Transverse colon (tissue), 3 donors: Measurements from ENCODE around the gene CCDC81.

Experiments
- POLR2A ChIP-seq: fragments of 450-650 bp; IDR thresholded peaks from one replicate; pipeline ENCODE4 v1.6.1; 2016; ENCODE audit warnings: antibody characterized with exemption, mild to moderate bottlenecking, moderate library complexity
- TF ChIP-seq, protein P1 (sequence below), 5 experiments: fragments of 200-600 bp in 3 of 5; fragments of 450-650 bp in 2 of 5; sonication (generic) in 3 of 5; IDR thresholded peaks; 1 replicate in 2 of 5; 2 replicates in 3 of 5; pipeline ENCODE4 v1.5.1; 2016 to 2017; ENCODE audit warnings: antibody characterized with exemption in 5 of 5, inconsistent platforms in 3 of 5, mild to moderate bottlenecking in 2 of 5, moderate library complexity in 1 of 5

GRCh38 chr11:86395061-86395551 is 20.4 kb downstream of the CCDC81 start:
- TF ChIP-seq, protein P1, sequence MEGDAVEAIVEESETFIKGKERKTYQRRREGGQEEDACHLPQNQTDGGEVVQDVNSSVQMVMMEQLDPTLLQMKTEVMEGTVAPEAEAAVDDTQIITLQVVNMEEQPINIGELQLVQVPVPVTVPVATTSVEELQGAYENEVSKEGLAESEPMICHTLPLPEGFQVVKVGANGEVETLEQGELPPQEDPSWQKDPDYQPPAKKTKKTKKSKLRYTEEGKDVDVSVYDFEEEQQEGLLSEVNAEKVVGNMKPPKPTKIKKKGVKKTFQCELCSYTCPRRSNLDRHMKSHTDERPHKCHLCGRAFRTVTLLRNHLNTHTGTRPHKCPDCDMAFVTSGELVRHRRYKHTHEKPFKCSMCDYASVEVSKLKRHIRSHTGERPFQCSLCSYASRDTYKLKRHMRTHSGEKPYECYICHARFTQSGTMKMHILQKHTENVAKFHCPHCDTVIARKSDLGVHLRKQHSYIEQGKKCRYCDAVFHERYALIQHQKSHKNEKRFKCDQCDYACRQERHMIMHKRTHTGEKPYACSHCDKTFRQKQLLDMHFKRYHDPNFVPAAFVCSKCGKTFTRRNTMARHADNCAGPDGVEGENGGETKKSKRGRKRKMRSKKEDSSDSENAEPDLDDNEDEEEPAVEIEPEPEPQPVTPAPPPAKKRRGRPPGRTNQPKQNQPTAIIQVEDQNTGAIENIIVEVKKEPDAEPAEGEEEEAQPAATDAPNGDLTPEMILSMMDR (IDR thresholded peaks at IDR 0.05), result no peak
- no peak for TF ChIP-seq POLR2A
